T-helper 22 cell (primary cell): Measurements from ENCODE around the gene SYTL1.

ENCODE experiments used
- DNase-seq: peaks from one replicate; pipeline ENCODE4 v3.0.0-alpha.2; 2020; ENCODE audit warnings: low read depth

SYTL1 gene

GRCh38 chr1:27341525-27342252, at the start of gene SYTL1:
Gene SYTL1 (plus strand): TSS chr1:27342022. CDS start chr1:27345335, 3,313 bp downstream.
- DNase-seq = peak; percentile 42

- no peak for DNase-seq
Measured at GRCh38 chr1:27292106-27292505, 49.7 kb upstream of the SYTL1 start.

GRCh38 chr1:27293915-27294314, 47.9 kb upstream of the SYTL1 start:
- DNase-seq = no peak

GRCh38 chr1:27296773-27297291, 45.0 kb upstream of the SYTL1 start:
- DNase-seq = peak; percentile 18

- DNase-seq = no peak
Measured at GRCh38 chr1:27297903-27298302, 43.9 kb upstream of the SYTL1 start.

- DNase-seq = no peak
Measured at GRCh38 chr1:27298632-27299384, 43.0 kb upstream of the SYTL1 start.

- DNase-seq = no peak
Measured at GRCh38 chr1:27299385-27300271, 42.2 kb upstream of the SYTL1 start.

GRCh38 chr1:27300341-27301051, 41.3 kb upstream of the SYTL1 start:
- DNase-seq = peak; percentile 42

- no peak for DNase-seq
Measured at GRCh38 chr1:27301052-27301422, 40.8 kb upstream of the SYTL1 start.

GRCh38 chr1:27301582-27302199, 40.1 kb upstream of the SYTL1 start:
- DNase-seq = no peak

- no peak for DNase-seq
Measured at GRCh38 chr1:27302612-27303011, 39.2 kb upstream of the SYTL1 start.

- no peak for DNase-seq
Measured at GRCh38 chr1:27303509-27303908, 38.3 kb upstream of the SYTL1 start.

GRCh38 chr1:27306071-27306470, 35.8 kb upstream of the SYTL1 start:
- DNase-seq = no peak

GRCh38 chr1:27306892-27307761, 34.7 kb upstream of the SYTL1 start:
- no peak for DNase-seq

- no peak for DNase-seq
Measured at GRCh38 chr1:27307874-27308598, 33.8 kb upstream of the SYTL1 start.

- no peak for DNase-seq
Measured at GRCh38 chr1:27314169-27314568, 27.7 kb upstream of the SYTL1 start.

- no peak for DNase-seq
Measured at GRCh38 chr1:27314737-27315136, 27.1 kb upstream of the SYTL1 start.

- DNase-seq = no peak
Measured at GRCh38 chr1:27316860-27317259, 25.0 kb upstream of the SYTL1 start.

- DNase-seq = no peak
Measured at GRCh38 chr1:27318136-27318535, 23.7 kb upstream of the SYTL1 start.

GRCh38 chr1:27318596-27318995, 23.2 kb upstream of the SYTL1 start:
- DNase-seq = no peak
